GM21526 (cell line): ENCODE data around the gene RAD51B.
"Not testable (repeated sequence)": the region's sequence is repeated elsewhere in the genome, so short reads cannot be mapped to it uniquely, and the experiment has no call there.

Experiments used
- ATAC-seq: cut with Tn5 transposase; IDR thresholded peaks from one replicate; pipeline ENCODE4 v1.9.1; 2021; ENCODE audit warnings: moderate library complexity; ENCODE audit not compliant: unreplicated experiment, low FRiP score

The RAD51B gene

GRCh38 chr14:68404652-68405183 is 585.1 kb downstream of the RAD51B start:
- ATAC-seq, result no peak

GRCh38 chr14:68405961-68406360 is 586.4 kb downstream of the RAD51B start:
- ATAC-seq, result no peak

DNA sequence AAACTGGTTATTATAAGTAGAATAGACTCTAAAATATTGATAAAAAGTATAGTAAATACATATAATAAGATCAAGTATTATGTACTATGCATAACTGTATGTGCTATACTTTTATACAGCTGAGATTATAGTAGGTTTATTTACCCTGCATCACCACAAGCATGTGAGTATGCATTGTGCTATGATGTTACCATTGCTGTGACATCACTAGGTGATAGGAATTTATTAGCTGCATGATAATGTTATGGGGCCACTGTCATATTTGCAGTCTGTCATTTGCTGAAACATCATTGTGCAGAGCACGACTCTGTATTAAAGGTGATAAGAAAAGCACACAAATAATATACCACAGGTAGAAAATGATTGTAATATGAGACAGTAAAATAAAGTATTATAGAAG is 587.7 kb downstream of the RAD51B start:
- no peak for ATAC-seq

DNA sequence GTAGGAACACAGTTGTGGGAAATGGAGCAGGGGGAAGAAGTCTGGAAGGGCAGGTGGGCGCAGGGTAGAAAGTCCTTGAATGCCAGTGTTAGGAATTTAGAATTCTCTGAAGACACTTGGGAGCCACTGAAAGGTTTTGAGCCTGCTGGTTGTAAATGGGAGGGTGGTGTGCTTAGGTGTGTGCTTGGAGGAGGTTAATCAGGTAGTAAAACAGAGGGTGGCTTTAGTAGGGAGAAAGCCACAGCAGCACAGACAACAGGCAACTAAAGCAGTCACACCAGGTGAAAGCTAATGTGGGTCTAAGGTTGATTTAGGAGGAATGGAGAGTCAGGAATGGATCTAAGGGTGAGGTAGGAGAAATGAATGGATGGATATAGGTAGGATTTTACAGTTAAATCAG is 588.2 kb downstream of the RAD51B start:
- ATAC-seq, result no peak

- ATAC-seq, result no peak
Measured at GRCh38 chr14:68408680-68409079, 589.1 kb downstream of the RAD51B start.

GRCh38 chr14:68409387-68409786 is 589.8 kb downstream of the RAD51B start:
- ATAC-seq, result no peak

DNA sequence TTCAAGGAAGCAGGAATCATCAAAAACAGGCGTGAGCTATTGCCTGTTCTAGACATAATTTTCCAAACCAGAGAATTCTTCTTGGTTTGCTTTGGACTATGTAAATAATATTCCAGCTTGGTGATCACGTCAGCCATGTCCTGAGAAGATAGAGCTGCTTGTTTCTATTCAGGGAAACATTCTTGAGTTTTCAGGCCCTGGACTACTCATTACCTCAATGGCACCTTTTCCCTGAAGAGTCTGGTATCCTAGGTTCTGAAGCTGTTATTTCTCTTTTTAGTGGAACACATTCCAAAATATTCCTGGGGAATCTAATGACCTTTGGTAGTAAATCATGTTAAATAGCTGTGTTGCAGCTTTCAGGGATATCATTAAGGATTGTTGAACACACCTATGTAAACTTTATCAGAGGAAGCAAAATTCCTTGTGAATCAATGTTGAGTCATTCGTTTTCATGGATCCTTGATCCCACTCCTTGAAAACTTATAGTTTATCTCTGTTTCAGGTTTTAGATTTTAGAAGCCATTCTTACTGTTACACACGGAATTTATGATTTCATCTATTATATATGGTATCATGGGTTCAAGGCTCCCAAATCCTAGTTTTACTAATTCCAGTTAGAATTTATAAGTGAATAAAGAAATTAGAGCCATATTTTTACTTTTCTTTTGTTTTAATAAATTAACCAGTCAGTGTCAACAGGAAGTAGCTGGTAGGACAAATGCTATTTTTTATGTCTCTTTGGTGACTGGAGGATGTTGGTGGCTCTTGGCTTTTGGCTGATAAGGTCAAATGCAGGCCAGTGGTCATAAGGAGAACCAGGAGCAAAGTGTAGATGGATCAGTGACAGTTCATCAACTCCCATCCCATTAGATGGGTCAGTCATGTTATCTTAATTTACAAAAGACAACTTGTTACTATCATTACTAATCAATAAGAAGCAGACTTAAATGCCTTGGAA is 593.2 kb downstream of the RAD51B start:
- ATAC-seq, result no peak

DNA sequence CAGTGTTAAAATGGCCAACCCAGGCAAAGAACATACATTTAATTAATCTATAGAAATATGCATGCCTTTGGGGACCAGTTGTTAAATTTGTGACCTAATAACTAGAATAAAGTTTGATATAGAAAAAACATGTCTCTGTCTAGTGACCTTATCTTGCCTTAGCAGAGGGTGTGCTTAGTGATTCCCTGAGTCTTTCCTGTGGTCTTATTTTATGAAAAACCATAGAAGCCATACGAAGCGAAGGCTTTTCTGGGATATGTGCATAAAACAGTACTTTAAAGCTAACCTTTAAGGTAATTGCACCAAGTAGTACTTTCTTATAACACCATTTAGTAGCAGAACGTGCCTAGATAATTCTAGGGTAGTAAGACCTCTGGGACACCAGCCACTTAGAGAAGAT is 593.9 kb downstream of the RAD51B start:
- ATAC-seq, result no peak

GRCh38 chr14:68414121-68414520 is 594.5 kb downstream of the RAD51B start:
- ATAC-seq, result no peak

- no peak for ATAC-seq
Measured at GRCh38 chr14:68416171-68416570, 596.6 kb downstream of the RAD51B start.

DNA sequence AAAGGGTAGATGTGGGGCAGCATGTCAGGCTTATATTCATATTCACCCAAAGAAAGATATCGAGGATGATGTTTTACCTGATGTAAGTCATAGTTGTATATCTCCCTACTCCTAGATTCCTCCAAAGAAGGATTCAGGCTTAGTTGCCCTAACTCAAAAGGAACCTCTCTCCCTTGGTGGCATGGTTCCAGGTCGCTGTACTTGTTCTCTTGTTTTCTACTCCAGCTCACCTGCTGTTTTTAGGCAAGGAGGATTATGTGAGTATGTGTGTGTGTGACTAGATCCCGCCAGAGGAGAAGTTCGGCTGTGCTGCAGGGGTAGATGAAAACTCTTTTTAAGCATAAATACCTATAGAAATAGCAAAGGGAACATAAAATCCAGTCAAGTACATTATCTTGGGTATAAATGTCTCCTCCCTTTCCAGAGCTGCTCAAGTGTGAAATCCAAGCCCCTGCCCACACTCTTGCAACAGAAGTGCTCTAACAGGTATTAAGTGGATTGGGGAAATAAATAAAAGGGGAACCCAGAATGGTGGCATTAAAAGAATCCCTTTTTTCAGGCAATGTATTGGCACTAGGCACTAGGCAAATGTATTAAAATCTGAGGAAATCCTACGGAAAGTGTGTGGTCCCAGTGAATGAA is 597.6 kb downstream of the RAD51B start:
- no peak for ATAC-seq

- no peak for ATAC-seq
Measured at GRCh38 chr14:68418174-68419118, 598.9 kb downstream of the RAD51B start.

- no peak for ATAC-seq
Measured at GRCh38 chr14:68420350-68420749, 600.8 kb downstream of the RAD51B start.

- no peak for ATAC-seq
Measured at GRCh38 chr14:68421116-68421515, 601.5 kb downstream of the RAD51B start.

DNA sequence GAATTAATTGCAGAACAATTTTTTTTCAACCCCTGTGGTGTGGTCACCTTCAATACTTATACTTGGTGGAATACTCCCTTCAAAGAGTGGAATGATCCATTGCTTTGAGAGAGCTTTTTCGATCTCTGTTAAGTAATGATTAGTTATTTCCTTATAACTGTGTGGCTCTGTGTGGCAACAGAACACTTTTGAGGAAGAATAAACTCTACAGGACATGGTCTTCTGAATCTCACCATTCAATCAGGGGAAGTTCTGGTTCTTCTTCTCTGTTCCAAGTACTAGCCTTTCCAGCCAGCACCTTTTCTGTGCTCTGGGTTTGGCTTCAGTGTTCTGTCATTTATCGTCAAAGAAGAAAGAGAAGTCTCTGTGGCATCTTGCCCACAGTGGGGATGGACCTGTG is 604.1 kb downstream of the RAD51B start:
- no peak for ATAC-seq

- ATAC-seq, result no peak
Measured at GRCh38 chr14:68424443-68425172, 605.0 kb downstream of the RAD51B start.

- no peak for ATAC-seq
Measured at GRCh38 chr14:68426661-68427549, 607.3 kb downstream of the RAD51B start.

DNA sequence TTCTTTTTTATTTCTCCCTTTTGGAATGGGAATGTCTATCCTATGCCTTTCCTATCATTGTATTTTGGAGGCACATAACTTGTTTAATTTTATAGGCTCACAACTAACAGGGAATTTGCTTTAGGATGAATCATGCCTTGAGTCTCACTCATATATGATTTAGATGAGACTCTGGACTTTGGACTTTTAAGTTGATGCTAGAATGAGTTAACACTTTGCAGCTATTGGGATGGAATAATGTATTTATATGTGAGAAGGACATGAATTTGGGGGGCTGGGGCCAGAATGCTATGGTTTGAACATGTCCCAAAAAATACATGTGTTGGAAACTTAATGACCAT is 607.9 kb downstream of the RAD51B start:
- no peak for ATAC-seq

DNA sequence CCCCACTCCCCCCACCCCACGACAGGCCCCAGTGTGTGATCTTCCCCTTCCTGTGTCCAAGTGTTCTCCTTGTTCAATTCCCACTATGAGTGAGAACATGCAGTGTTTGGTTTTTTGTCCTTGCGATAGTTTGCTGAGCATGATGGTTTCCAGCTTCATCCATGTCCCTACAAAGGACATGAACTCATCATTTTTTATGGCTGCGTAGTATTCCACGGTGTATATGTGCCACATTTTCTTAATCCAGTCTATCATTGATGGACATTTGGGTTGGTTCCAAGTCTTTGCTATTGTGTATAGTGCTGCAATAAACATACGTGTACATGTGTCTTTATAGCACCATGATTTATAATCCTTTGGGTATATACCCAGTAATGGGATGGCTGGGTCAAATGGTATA is 609.3 kb downstream of the RAD51B start:
- not testable (repeated sequence) for ATAC-seq
